Measurements from ENCODE around the gene ZNF608. TPM values are rescaled to one million over a fixed set of nuclear protein-coding genes. Genes with fewer than 3 reads are reported as not detected.

The ZNF608 gene
- 95.6 TPM for total RNA-seq

DNA sequence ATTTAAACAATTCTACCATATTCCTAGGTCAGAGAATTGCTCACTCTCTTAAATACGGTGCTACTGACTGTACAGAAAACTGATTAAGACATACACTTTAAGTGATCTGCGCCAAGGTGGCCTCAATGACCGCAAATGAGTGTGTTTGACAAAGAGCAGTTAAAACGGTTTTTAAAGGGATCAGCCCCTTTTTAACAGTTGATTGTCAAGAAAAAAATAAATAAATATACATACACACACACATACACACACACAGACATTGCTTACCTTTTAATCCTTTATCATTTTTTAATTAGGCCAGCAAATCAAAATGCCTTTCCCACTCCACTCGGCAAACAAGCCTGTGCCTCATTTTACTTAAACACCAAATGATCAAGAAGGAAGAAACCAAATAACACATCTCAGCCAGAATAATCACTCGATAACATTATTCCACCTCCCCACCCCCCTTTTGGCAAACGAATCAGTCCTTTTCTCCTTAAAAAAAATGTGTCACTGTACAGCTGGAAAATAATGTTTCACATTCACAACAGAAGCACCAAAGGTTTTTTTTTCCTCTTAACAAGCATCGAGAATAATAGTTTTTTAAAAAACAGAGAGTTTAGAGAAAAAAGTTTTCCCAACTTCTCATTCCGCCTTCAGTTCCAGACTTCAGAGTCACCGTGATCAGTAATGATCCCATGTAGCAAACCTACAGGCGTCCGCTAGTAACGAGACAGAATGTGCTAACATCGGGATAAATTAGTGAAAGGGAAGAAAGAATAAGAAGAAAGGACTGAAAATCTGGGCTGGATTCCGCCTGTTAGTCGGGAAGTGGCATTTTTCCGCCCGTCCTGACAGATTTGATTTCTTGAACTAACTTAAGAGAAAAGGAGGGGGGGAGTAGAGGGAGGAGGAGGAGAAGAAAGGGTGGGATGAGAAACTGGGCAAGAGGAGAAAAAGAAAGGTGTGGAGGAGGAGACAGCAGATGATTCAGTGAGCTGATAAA lies at the start of gene ZNF608:
Gene ZNF608 (minus strand): TSS at position 712 of the 988 bp plus-strand sequence. CDS start 1,650 bp downstream, outside the sequence.
- DNase-seq: no peak

DNA sequence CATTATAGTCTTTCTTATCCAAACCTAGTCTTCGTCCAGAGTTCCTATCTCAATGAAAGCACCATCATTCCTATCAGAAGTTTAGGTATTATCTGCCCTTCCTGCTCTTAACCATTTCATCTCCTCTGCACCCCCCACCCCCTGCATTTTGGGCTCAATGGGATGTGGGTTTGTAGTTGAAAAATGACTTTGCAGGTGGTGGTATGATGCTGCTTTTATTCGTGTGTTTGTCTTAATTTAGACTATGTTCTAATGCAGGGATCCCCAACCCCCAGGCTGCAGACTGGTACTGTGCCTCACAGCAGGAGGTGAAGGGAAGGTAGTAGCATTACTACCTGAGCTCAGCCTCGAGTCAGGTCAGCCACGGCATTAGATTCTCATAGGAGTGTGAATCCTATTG lies 49.4 kb upstream of the ZNF608 start:
- no peak for DNase-seq

DNA sequence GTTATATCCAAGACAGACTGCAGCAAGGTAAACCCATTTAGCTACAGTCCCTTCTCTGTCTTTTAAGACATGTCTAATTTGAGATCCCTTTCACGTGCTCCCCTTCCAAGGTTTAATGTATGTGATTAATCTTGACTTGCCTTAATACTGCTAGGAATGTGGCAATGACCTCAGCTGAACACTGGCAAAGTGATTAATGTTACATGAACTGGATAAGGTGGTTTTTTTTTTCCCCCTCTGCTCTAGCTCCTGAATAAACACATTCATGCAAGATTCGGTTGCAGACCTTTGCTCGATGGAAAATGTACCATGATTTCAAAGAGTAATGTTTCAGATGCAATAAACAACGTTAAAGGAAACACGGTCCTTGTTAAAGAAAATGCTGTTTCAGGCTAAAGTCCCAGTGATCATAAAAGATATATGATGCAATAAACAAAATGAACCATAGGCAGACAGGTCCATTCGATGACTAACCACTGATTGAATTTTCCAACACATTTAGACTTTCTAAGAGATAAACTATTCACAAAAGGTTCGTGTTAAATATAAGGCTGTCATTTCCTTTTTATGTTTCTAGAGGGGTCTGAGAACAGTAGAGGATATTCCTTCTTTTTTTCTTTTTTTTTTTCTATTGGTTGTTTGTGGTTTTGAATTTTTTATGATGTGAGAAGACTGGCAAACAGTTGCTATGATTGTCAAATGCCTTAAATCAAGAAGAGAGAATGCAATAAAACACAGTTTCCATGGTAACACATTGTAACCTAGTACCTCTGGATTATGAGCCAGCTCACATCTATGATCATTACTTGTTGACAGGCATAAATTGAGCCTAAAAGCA lies 44.7 kb upstream of the ZNF608 start:
- DNase-seq: no peak

DNA sequence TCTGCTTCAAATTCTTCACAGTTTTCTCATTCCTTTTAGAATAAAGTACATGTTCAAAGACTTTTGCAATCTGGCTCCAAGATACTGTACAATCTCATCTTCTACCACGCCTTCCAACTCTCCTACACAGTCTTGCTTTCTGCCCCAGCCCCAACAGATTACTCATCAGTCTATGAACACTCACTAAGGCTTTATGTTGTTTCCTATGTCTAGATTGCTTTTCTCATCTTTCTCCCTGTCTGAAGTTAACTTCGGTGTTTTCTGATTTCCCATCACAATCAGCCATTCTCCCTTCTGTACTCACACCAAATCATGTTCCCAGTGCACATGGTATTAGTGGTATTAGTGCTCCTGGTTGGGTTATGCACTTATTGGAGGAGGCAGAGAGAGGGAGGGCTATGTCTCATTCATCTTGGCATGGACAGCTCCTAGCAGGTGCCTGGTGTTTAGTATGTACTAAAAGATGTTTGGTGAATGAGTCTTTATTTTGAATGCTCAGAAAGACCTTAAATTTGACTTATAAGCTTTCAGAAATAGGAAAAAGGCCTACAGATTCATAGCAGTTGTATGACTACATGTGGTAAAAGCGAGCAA lies 44.0 kb upstream of the ZNF608 start:
- no peak for DNase-seq

GRCh38 chr5:124789104-124789605 lies 42.7 kb upstream of the ZNF608 start:
- DNase-seq: no peak

DNA sequence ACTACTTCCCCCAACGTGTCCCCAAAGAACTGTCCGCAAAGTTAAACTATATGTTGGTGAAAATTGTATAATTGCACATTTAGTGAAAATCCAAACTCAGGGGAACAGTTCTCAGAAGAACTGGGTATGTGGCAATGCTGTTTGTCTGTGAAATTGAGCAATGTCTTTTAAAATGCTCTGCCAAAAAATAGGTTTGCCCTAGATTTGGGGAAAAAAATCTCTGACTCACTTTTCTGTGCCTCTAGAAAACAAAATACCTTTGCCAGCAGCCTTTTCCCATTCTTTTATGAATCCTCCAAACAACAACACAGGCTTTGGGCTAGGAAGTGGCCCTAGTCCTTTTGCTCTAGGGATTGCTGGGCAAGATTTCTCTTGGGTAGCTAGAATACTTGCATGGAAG lies 37.4 kb upstream of the ZNF608 start:
- DNase-seq: no peak

DNA sequence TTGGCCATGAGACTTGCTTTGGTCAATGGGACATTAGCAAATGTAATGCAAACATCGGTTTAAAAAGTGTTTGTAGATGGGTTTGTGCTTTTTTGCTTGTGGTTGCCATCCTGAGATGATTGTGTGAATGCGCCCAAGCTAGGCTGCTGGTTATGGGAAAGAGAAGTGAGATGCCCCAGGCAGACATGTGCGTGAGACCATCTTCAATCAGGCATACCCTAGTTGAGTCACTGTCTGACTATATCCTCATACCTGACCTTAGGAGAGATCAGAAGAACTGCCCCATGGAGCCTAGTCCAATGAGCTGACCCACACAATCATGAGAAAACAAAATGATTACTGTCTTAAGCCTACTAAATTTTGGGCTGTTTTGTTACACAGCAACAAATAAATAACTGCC lies 36.8 kb upstream of the ZNF608 start:
- DNase-seq: no peak

- DNase-seq: no peak
These were observed 35.8 kb upstream of the ZNF608 start for GRCh38 chr5:124782262-124782661.

GRCh38 chr5:124780011-124780410 lies 33.6 kb upstream of the ZNF608 start:
- no peak for DNase-seq

DNA sequence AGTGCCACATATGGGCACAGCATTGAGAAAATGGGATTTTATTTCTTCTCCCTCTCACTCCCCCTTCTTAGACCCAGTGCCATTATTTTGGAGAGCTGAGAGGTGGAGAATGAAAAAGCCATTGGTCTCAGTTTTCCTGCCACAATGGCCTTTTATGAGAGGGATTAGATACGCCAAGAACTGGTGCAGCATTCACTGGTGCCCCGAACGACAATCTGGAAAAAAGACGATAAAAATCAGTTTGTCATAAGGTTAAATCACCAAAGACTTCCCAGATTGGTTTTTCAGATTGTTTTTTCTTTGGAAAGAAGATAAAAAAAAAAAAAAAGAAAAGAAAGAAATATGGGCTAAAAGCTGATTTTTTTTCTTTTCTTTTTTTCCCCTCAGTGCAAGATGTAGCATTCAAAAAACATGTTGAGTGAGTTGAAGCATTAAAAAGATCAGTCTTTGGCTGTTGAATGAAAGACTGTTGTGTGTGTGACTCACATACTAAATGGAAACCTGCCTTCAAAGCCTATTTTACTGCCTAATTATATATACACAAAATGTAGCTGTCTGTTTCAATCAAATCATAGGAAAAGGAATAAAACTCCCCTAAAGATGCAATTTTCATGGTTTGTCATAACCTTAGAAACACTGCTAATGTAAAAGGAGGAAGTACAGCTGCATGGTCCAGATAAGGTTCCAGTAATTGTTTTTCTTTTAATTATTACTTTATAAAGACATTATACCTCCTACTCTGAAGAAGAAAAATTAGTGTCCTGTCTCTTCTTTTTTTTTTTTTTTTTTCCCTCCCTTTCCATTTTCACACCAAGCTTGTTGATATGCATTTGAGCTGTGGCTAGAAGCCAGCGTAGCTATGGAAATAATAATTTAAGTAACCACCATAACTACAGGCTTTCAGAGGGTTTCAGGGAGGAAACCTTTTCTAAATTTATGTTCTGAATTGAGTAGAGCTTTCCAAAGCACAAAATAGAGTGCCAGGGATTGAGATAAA lies 27.2 kb upstream of the ZNF608 start:
- no peak for DNase-seq

GRCh38 chr5:124772457-124773200 lies 26.2 kb upstream of the ZNF608 start:
- DNase-seq: no peak

DNA sequence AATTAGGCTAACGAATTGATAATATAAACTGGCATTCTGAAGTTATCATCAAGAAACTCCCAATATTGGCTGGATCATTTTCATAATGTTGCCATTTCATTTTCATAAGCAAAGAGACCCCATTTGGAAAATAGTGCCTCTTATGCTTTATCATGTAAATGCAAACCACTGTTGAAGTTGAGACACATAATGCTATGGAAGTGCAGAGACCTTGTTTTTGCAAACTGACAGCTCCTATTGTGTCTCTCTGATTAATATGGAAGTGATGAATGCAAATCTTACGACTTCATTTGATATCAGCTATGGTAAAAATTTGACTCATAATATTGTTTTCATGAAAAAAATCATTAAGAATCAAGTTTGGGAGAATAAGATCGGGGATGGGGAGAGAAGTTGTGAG lies 25.3 kb upstream of the ZNF608 start:
- no peak for DNase-seq

DNA sequence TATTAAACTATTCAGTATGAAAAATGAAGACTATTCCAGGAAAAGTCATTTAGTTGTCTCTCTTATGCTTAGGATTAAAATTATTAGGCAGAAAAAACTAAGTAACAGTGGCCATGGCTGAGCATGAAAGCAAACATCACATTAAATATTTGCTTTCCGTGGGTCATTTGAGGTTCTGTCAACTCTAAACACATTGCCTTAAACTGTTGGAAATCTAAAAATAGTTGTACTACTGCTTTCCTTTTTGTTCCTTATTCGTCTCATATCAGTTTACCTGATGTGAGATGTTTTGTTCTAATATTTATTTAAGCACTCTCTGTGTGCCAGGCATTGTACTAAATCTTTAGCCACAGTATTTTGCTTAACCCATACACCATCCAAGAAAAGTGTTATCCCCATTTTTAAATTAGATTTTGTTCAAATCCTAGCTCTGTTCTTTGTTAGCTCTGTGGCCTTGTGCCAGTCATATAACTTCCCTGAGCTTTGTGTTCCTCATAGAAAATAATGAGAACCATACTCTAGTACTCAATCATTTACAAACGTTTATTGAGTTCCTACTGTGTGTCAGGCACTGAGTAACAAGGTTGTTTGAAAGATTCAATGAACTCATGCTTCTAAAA lies 18.7 kb upstream of the ZNF608 start:
- DNase-seq: no peak

DNA sequence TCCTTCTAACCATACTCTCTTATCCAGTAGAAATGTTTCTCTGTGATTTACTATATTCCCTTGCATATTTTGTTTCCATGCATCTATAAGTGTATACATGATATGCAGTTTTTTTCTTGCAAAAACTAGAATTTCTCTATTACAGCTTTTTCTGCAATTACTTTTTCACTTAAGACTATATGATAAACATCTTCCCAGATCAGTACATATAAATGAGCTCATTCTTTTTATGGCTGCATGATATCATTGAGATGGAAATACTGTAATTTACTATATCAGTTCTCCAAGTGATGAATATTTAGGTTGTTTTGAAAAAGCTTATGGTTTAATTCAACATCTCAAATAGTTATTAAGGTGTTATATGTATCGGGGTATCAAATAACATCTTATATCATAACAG lies 18.1 kb upstream of the ZNF608 start:
- no peak for DNase-seq

- DNase-seq: no peak
These were observed 14.6 kb upstream of the ZNF608 start for GRCh38 chr5:124761010-124761409.

- DNase-seq: no peak
These were observed 14.2 kb upstream of the ZNF608 start for GRCh38 chr5:124760608-124761007.

- no peak for DNase-seq
These were observed 9.1 kb upstream of the ZNF608 start for GRCh38 chr5:124755565-124755964.

- no peak for DNase-seq
These were observed 8.6 kb upstream of the ZNF608 start for GRCh38 chr5:124755041-124755440.

GRCh38 chr5:124754206-124754927 lies 7.9 kb upstream of the ZNF608 start:
- no peak for DNase-seq
